ENCODE measurements around the gene THEMIS. TPM values are rescaled to one million over a fixed set of nuclear protein-coding genes. Genes with fewer than 3 reads are reported as not detected.
"Not testable (repeated sequence)": the region's sequence is repeated elsewhere in the genome, so short reads cannot be mapped to it uniquely, and the experiment has no call there.

THEMIS gene
- total RNA-seq, 4 donors from 2014 or later: 0.10 to 0.15 TPM; not detected in 2

DNA sequence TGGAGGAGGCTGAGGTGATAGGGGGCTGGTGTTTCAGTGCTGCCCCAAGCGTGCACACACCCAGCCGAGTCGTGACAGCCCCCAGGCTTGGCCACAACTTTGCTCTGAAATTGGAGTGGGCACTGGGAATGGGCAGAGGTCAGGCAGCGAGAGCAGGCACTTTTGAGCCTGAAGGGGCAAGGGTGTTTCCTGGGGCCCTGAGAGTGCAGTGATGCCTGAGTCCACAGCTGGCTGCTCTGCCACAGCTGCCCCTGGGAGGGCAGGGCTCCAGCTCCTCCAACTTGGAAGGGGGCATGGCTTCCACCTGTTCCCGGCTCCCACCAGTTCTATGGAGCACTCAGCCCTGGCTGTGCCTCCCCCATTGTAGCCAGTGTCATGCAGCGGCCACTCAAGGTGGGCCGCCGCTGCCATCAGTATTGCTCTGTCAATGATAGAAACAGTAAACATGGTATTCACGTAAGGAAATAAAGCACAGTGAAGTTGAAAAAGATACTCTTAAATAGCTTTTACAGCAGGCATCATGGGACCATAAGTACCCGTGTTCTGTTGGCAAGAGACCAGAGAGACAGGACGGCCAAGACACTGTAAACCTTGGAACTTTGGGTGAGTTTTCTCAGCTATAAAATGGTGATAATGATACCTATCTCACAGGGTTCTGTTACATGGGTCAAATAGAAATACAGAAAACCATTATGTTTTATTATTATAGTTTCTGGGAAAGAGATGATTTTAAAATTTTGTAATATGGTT lies 108.9 kb downstream of the THEMIS start:
- in situ Hi-C loops (cut with MboI; ENCODE audit: low sequenced_read_pairs in 4 of 4) (no loop called here), intact Hi-C loops (cut with DNase I; ENCODE audit: low total_unique reads) (no loop called here)
- TF ChIP-seq POLR2A (IDR thresholded peaks at IDR 0.05): no peak
- TF ChIP-seq, protein P1, sequence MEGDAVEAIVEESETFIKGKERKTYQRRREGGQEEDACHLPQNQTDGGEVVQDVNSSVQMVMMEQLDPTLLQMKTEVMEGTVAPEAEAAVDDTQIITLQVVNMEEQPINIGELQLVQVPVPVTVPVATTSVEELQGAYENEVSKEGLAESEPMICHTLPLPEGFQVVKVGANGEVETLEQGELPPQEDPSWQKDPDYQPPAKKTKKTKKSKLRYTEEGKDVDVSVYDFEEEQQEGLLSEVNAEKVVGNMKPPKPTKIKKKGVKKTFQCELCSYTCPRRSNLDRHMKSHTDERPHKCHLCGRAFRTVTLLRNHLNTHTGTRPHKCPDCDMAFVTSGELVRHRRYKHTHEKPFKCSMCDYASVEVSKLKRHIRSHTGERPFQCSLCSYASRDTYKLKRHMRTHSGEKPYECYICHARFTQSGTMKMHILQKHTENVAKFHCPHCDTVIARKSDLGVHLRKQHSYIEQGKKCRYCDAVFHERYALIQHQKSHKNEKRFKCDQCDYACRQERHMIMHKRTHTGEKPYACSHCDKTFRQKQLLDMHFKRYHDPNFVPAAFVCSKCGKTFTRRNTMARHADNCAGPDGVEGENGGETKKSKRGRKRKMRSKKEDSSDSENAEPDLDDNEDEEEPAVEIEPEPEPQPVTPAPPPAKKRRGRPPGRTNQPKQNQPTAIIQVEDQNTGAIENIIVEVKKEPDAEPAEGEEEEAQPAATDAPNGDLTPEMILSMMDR (IDR thresholded peaks at IDR 0.05 in 4 of 5, conservative IDR thresholded peaks at IDR 0.05 in 1 of 5): no peak

DNA sequence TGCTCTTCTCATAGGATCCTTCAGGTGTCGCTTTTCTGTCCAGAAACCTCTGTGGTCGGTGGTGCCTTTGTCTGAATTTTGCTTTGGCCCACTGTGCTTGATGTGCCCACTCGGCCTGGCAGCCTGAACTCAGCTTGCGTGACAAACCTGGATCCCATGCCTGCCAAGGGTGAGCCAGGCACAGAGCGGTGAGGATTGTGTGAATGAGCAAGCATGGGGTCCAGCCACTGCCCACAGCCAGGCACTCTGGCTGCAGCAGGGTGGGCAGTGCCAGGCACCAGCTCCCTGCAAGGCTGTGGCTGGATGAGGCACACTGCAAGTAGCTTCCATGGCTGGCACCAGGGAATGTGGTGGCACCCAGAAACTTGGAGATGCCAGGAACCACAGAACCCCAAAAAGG lies 110.3 kb downstream of the THEMIS start:
- Histone ChIP-seq H3K36me3 (no peaks in the 10 kb centered on the region), H3K9me3 (no peaks in the 10 kb centered on the region), H3K27me3 (no peaks in the 10 kb centered on the region), H3K4me1 (no peaks in the 10 kb centered on the region), H3K27ac (no peak overlapping the region), H3K4me3 (no peak overlapping the region)
- ATAC-seq (no peak), DNase-seq (no peak)
- TF ChIP-seq, protein P1 (IDR thresholded peaks at IDR 0.05 in 4 of 5, conservative IDR thresholded peaks at IDR 0.05 in 1 of 5): no peak
- no peak for TF ChIP-seq POLR2A (IDR thresholded peaks at IDR 0.05)
- in situ Hi-C loops (cut with MboI; ENCODE audit: low sequenced_read_pairs in 4 of 4) (no loop called here), intact Hi-C loops (cut with DNase I; ENCODE audit: low total_unique reads) (no loop called here)

More for the DNA sequence above, 108.9 kb downstream of the THEMIS start:
- no peak for ATAC-seq
- DNase-seq: no peak
- Histone ChIP-seq H3K4me3 (no peak overlapping the region), H3K27ac (no peak overlapping the region), H3K9me3 (no peaks in the 10 kb centered on the region), H3K27me3 (no peaks in the 10 kb centered on the region), H3K36me3 (no peaks in the 10 kb centered on the region), H3K4me1 (no peaks in the 10 kb centered on the region)

DNA sequence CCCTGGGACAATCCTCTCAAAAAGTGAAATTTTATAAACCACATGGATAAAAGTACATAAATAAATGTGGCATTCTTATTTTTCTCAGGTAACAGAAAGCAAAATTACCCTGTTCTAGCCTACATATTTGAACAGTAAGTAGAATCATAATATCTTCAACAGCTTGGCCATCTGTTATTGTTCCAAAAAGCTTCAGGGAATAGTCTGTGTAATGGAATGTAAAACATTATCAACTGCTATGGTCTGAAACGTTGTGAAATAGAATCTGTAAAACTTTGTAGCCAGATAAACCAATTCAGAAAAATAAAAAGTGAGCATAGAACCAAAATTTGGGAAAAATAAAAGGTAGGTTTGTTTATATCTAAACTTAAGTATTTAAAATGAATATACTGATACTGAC lies 114.7 kb downstream of the THEMIS start:
- TF ChIP-seq, protein P1 (IDR thresholded peaks at IDR 0.05 in 4 of 5, conservative IDR thresholded peaks at IDR 0.05 in 1 of 5): no peak
- no peak for TF ChIP-seq POLR2A (IDR thresholded peaks at IDR 0.05)
- H3K9me3 ChIP-seq: no peaks in the 10 kb centered on the region
- intact Hi-C loops (cut with DNase I; ENCODE audit: low total_unique reads): no loop called here

DNA sequence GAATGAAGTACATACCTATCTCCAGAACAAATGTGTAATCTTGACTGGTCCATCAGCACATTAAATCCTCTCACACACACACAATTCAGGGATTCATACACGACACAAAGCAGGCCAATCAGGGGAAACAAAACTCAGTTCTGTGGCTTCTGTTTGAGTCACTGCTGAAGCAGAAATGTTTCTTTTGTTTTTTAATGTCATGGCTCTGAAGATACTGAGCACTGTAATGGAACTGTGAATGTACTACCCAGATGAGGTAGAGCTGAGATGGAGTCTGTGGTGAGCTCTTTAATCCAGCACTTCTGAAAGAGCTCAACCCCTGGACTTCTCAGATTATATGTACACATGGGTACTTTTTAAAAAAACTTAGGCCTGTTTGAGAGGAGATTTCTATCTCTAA lies 116.4 kb downstream of the THEMIS start:
- Histone ChIP-seq H3K4me1 (no peaks in the 10 kb centered on the region), H3K36me3 (no peaks in the 10 kb centered on the region), H3K4me3 (no peak overlapping the region), H3K27ac (no peak overlapping the region), H3K27me3 (no peaks in the 10 kb centered on the region), H3K9me3 (no peaks in the 10 kb centered on the region)
- no peak for ATAC-seq
- no peak for DNase-seq
- intact Hi-C loops (cut with DNase I; ENCODE audit: low total_unique reads): no loop called here
- in situ Hi-C loops (cut with MboI; ENCODE audit: low sequenced_read_pairs in 4 of 4): no loop called here
- no peak for TF ChIP-seq POLR2A (IDR thresholded peaks at IDR 0.05)
- TF ChIP-seq, protein P1 (IDR thresholded peaks at IDR 0.05 in 4 of 5, conservative IDR thresholded peaks at IDR 0.05 in 1 of 5): no peak

More for the DNA sequence above, 114.7 kb downstream of the THEMIS start:
- ATAC-seq: no peak
- Histone ChIP-seq H3K27me3 (no peaks in the 10 kb centered on the region), H3K4me1 (no peaks in the 10 kb centered on the region), H3K36me3 (no peaks in the 10 kb centered on the region), H3K27ac (no peak overlapping the region), H3K4me3 (no peak overlapping the region)
- no peak for DNase-seq
- in situ Hi-C loops (cut with MboI; ENCODE audit: low sequenced_read_pairs in 4 of 4): no loop called here

DNA sequence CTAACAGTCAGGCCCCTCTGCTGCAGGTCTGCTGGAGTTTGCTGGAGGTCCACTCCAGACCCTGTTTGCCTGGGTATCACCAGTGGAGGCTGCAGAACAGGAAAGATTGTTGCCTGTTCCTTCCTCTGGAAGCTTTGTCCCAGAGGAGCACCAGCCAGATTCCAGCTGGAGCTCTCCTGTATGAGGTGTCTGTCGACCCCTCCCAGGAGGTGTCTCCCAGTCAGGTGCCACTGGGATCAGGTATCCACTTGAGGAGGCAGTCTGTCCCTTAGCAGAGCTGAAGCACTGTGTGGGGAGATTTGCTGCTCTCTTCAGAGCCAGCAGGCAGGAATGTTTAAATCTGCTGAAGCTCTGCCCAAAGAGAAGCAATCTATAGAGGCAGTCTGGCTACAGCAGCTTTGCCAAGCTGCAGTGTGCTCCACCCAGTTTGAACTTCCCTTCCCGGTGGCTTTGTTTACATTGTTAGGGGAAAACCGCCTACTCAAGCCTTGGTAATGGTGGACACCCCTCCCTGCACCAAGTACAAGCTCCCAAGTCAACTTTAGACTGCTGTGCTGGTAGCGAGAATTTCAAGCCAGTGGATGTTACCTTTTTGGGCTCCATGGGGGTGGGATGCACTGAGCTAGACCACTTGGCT lies 119.1 kb downstream of the THEMIS start:
- H3K36me3 ChIP-seq; H3K9me3 ChIP-seq; H3K4me3 ChIP-seq; DNase-seq; H3K4me1 ChIP-seq; intact Hi-C loops (cut with DNase I; ENCODE audit: low total_unique reads); H3K27me3 ChIP-seq; ATAC-seq; H3K27ac ChIP-seq; in situ Hi-C loops (cut with MboI; ENCODE audit: low sequenced_read_pairs in 4 of 4): not testable (repeated sequence)
